Measurements from ENCODE around the gene LSR. TPM values are rescaled to one million over a fixed set of nuclear protein-coding genes. Genes with fewer than 3 reads are reported as not detected.

Gene LSR
- total RNA-seq, 1 donor from 2014 or later, result 97.1 TPM

DNA sequence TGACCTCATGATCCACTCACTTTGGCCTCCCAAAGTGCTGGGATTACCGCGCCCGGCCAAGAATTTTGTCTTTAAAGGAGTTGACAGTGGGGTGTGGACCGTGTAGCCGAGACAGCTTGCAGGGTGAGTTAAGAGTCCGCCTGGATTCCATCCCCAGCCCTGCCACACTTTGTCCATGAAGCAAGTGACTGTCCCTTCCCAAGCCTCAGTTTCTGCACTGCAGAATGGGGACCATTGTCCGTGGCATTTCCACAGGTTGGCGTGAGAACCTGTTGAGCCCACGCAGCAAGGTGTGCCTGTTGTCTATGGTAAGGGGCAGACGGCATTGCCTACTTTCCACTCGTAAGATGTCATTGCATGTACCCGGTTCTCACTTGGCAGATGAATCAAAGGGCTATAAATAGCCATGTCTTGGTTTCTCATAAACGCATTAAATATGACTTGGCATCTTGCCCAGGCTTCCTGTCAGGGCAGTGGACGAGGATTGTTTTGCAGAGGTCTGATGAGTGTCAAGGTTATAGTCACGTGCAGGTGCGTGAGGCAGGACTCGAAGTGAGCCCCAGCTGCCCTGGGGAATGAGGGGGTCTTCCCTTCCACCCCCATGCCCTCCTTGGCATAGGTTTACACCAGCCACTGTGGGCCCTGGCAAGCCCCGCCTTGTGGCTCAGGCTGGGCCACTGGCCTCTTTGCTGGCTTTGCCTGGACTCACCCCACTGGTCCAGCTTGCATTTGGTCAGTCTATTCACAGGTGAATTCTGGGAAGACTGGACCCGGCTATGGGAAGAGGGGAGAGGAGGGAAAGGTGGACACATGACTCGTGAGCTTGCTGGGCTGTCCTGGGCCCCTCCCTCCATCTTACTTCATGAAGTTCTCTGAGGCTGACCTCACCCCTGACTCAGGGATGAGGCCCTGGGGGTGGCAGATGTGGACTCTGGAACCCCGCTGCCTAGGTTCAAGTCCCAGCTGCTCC is 34.9 kb upstream of the LSR start:
- no peak for DNase-seq (ENCODE audit: low read depth)
- TF ChIP-seq, protein P1, sequence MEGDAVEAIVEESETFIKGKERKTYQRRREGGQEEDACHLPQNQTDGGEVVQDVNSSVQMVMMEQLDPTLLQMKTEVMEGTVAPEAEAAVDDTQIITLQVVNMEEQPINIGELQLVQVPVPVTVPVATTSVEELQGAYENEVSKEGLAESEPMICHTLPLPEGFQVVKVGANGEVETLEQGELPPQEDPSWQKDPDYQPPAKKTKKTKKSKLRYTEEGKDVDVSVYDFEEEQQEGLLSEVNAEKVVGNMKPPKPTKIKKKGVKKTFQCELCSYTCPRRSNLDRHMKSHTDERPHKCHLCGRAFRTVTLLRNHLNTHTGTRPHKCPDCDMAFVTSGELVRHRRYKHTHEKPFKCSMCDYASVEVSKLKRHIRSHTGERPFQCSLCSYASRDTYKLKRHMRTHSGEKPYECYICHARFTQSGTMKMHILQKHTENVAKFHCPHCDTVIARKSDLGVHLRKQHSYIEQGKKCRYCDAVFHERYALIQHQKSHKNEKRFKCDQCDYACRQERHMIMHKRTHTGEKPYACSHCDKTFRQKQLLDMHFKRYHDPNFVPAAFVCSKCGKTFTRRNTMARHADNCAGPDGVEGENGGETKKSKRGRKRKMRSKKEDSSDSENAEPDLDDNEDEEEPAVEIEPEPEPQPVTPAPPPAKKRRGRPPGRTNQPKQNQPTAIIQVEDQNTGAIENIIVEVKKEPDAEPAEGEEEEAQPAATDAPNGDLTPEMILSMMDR (conservative IDR thresholded peaks at IDR 0.05; ENCODE audit: low read depth, low read length), result no peak

DNA sequence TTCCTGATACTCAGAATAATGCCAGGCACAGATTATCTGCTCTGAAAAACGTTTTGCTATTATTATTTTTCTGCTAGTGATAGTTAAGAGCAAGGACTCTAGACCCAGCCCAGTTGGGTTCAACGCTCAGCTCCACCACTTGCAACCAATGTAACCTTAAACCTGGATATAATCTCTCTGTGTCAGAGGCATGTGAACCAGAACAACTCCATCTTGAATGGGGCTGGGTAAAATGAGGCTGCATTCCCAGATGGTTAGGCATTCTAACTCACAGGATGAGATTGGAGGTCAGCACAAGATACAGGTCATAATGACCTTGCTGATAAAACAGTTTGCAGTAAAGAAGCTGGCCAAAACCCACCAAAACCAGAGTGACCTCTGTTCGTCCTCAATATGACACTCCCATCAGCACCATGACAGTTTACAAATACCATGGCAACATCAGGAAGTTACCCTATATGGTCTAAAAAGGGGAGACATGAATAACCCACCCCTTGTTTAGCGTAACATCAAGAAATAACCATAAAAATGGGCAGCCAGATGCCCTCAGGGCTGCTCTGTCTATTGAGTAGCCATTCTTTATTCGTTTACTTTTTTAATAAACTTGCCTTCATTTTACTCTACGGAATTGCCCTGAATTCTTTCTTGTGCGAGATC is 33.9 kb upstream of the LSR start:
- TF ChIP-seq, protein P1 (conservative IDR thresholded peaks at IDR 0.05; ENCODE audit: low read depth, low read length), result no peak
- DNase-seq (ENCODE audit: low read depth), result no peak
- no peak overlapping the region for H3K4me3 ChIP-seq (ENCODE audit: low read depth, low read length)

More for the DNA sequence above, 34.9 kb upstream of the LSR start:
- no peak overlapping the region for H3K4me3 ChIP-seq (ENCODE audit: low read depth, low read length)

DNA sequence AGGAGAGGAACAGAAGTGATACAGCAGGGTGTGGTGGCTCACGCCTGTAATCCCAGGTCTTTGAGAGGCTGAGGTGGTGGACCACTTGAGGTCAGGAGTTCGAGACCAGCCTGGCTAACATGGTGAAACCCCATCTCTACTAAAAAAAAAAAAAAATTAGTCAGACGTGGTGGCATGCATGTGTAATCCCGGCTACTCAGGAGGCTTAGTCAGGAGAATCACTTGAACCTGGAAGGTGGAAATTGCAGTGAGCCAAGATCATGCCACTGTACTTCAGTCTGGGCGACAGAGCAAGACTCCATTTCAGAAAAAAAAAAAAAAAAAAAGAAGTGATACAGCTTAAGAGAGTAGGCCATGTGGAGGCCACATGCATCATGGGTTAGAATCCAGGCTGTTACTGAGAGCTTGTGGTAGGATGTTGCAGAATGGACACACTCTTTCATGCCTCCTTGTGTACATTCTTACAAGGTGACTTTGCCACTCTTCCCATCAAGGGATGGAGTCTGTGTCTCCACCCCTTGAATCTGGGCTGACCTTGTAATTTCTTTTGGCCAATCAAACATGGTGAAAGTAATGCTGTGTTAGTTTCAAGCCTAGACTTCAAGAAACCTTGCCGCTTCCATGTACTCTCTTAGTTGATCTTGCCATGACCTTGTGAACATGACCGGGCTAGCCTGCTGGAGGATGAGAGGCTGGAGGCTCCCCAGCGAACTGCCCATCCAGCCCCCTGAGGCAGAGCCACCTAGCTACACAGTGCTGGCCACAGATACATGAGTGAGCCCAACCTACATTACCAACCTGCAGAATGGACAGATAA is 32.6 kb upstream of the LSR start:
- no peak for DNase-seq (ENCODE audit: low read depth)
- no peak overlapping the region for H3K4me3 ChIP-seq (ENCODE audit: low read depth, low read length)
- TF ChIP-seq, protein P1 (conservative IDR thresholded peaks at IDR 0.05; ENCODE audit: low read depth, low read length), result no peak

DNA sequence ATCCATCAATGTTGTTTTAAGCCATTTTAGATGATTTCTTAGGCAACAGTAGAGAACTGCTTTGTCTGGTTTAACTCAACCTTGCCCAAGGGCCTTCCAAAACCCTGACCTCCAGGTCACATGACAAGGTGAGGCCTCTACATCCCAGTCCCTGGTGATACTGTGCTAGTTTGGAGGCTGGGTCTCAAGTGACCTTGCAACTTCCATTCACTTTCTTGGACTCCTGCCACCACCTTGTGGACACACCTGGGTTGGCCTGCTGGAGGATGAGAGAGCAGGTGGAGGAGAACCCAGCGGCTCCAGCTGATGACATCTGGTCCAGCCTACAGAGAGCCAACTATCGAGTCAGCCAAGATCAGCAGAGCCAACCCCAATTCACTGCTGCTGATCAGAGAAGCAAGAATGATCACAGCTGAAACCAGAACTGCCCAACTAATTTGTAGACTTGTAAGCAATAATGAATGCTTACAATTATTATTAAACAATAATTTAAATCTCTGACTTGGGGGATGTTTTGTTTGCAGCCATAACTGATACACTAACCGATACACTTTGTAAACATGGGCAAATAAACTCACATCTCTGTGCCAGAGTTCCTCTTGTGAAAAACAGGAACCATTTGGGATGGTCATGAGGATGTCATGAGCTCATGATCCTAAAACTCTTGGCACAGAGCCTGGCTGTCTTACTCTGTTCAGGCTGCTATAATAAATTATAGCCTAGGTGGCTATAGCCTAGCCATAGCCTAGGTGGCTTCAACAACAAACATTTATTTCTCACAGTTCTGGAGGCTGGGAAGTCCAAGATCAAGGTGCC is 31.8 kb upstream of the LSR start:
- DNase-seq (ENCODE audit: low read depth), result no peak
- H3K4me3 ChIP-seq (ENCODE audit: low read depth, low read length), result no peak overlapping the region
- TF ChIP-seq, protein P1 (conservative IDR thresholded peaks at IDR 0.05; ENCODE audit: low read depth, low read length), result peak; percentile 10

DNA sequence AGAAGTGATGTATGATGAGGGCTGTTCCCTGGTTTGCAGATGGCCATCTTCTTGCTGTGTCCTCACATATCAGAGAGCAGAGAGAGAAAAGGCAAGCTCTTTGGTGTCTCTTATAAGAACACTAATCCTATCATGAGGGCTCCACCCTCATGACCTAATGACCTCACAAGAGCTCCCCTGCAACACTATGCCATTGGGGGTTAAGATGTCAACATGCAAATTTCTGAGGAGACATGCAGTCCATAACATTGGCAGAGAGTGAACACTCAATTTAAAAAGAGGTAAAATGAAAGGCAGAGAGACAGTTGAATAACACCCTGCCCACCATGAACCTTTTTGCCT is 31.2 kb upstream of the LSR start:
- TF ChIP-seq, protein P1 (conservative IDR thresholded peaks at IDR 0.05; ENCODE audit: low read depth, low read length), result no peak
- no peak overlapping the region for H3K4me3 ChIP-seq (ENCODE audit: low read depth, low read length)
- DNase-seq (ENCODE audit: low read depth), result no peak

DNA sequence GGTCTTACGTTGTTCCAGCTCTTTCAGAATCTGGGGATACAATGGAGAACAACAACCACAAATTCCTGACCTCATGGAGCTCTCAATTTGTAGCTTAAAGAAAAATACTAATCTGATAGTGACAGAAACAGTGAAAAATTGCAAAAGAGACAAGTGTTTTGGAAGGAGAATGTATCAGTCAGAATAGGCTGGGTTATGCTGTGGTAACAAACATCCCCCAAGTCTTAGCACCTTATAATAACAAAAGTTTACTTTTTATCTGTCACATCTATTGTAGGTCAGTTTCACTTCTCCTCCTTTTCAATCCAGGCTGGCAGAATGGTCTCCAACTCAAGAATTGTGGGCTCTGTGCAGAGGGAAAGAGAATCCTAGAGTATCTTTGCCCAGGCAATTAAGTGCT is 29.8 kb upstream of the LSR start:
- H3K4me3 ChIP-seq (ENCODE audit: low read depth, low read length), result no peak overlapping the region
- TF ChIP-seq, protein P1 (conservative IDR thresholded peaks at IDR 0.05; ENCODE audit: low read depth, low read length), result no peak
- no peak for DNase-seq (ENCODE audit: low read depth)

Measured in epithelial cell of proximal tubule (primary cell).